ENCODE results near the gene TBC1D22A. TPM values are rescaled to one million over a fixed set of nuclear protein-coding genes. Genes with fewer than 3 reads are reported as not detected.
A peak's percentile ranks its signal among the peaks of the same experiment; 100 is the strongest.

TBC1D22A gene
- total and polyA plus RNA-seq, 2 donors from 2014 or later = 24.6 to 39.4 TPM

- Histone ChIP-seq H3K4me1 (ENCODE audit: control insufficient read depth in 2 of 3, insufficient read depth in 2 of 3, low read depth in 1 of 3, low read length in 3 of 3) (peaks cover 0 to 2% (median 0%) of the 10 kb centered on the region in 3 donors), H3K36me3 (ENCODE audit: control insufficient read depth in 2 of 3, insufficient read depth in 3 of 3, low read length in 3 of 3) (peaks cover 7 to 9% (median 7%) of the 10 kb centered on the region in 3 donors), H3K27ac (ENCODE audit: low read depth in 2 of 2, low read length in 2 of 2) (no peak overlapping the region), H3K4me3 (ENCODE audit: low read length in 3 of 3) (no peak overlapping the region), H3K9me3 (ENCODE audit: control insufficient read depth in 2 of 3, insufficient read depth in 1 of 3, low read length in 3 of 3) (peaks cover 0 to 4% (median 0%) of the 10 kb centered on the region in 3 donors), H3K27me3 (ENCODE audit: control insufficient read depth, insufficient read depth, low read length) (no peaks in the 10 kb centered on the region), H3K9ac (ENCODE audit: low read length in 3 of 3) (no peak overlapping the region)
- no peak for TF ChIP-seq CTCF (IDR thresholded peaks at IDR 0.05; ENCODE audit: borderline replicate concordance, extremely low read depth, insufficient read depth)
- FAIRE-seq = no peak
- intact Hi-C loops (cut with DNase I) = no loop called here
- DNase-seq = peak in 1 of 5 donors; percentile 48
Observed at GRCh38 chr22:47011131-47011858, 248.8 kb downstream of the TBC1D22A start.

DNA sequence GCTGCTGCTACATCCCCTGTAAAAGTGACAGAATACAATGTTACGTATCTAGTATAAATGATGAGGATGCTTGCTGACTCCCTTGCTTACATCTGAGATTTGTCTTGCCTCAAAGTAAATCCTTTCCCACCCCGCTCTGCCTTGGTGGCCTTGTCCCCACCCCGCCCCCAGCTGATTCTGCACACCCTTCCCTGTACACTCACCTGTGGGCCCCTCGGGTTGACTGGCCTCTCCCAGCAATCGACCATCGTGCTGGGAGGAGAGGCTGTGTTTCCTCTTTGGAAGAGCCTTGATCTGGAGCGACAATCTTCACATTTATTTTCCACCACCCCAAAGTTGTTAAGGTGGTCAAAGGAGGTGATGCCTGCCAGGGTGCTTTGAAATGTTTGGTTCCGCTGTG is 249.4 kb downstream of the TBC1D22A start:
- Histone ChIP-seq H3K4me1 (ENCODE audit: control insufficient read depth in 2 of 3, insufficient read depth in 2 of 3, low read depth in 1 of 3, low read length in 3 of 3) (peaks cover 0 to 2% (median 0%) of the 10 kb centered on the region in 3 donors), H3K9me3 (ENCODE audit: control insufficient read depth in 2 of 3, insufficient read depth in 1 of 3, low read length in 3 of 3) (peaks cover 0 to 4% (median 0%) of the 10 kb centered on the region in 3 donors), H3K27ac (ENCODE audit: low read depth in 2 of 2, low read length in 2 of 2) (no peak overlapping the region), H3K36me3 (ENCODE audit: control insufficient read depth in 2 of 3, insufficient read depth in 3 of 3, low read length in 3 of 3) (peaks cover 7 to 9% (median 7%) of the 10 kb centered on the region in 3 donors), H3K4me3 (ENCODE audit: low read length in 3 of 3) (no peak overlapping the region), H3K27me3 (ENCODE audit: control insufficient read depth, insufficient read depth, low read length) (no peaks in the 10 kb centered on the region), H3K9ac (ENCODE audit: low read length in 3 of 3) (no peak overlapping the region)
- no peak for TF ChIP-seq CTCF (IDR thresholded peaks at IDR 0.05; ENCODE audit: borderline replicate concordance, extremely low read depth, insufficient read depth)
- FAIRE-seq (no peak), DNase-seq (peak in 1 of 5 donors; percentile 41)
- intact Hi-C loops (cut with DNase I) = no loop called here

DNA sequence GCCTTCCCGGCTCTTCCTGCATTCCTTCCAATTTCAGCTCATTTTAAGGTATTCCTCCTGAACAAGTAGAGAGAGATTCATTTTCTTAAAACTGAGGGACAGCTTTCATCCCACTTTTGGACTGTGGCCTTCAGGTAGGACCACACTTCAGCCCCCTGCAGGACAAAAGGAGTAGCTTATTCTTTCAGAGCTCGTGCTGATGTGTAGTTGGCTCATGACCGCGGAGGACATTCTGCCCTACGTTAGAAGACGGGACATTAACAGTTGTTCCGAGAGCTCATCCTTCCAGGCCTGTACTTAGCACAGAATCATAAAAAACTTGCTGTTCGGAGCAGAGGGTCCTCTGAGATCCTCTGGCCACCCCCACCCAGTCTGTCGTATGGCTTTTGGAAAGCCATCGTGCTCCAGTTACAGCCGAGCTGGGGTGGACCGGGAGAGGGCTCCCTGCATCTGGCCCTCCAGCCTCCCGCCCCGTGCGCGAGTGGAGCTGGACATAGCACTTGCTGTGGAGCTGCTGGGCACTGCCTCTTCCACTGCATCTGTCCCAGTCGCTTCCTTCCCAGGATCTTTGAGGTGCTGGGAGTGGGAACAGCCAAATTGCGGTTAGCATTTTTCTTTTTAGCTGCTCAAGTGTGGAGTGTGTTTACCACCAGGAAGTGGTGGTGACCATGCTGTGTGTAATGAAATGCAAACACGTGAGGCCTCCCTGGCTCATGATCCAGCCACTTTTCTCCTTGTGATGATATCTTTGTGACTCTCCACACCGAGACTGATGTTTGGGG is 250.3 kb downstream of the TBC1D22A start:
- FAIRE-seq = no peak
- Histone ChIP-seq H3K4me1 (ENCODE audit: control insufficient read depth in 2 of 3, insufficient read depth in 2 of 3, low read depth in 1 of 3, low read length in 3 of 3) (peaks cover 0 to 2% (median 0%) of the 10 kb centered on the region in 3 donors), H3K27ac (ENCODE audit: low read depth in 2 of 2, low read length in 2 of 2) (no peak overlapping the region), H3K36me3 (ENCODE audit: control insufficient read depth in 2 of 3, insufficient read depth in 3 of 3, low read length in 3 of 3) (peaks cover 7 to 9% (median 7%) of the 10 kb centered on the region in 3 donors), H3K9me3 (ENCODE audit: control insufficient read depth in 2 of 3, insufficient read depth in 1 of 3, low read length in 3 of 3) (peaks cover 0 to 4% (median 0%) of the 10 kb centered on the region in 3 donors), H3K9ac (ENCODE audit: low read length in 3 of 3) (no peak overlapping the region), H3K4me3 (ENCODE audit: low read length in 3 of 3) (no peak overlapping the region), H3K27me3 (ENCODE audit: control insufficient read depth, insufficient read depth, low read length) (no peaks in the 10 kb centered on the region)
- TF ChIP-seq CTCF (IDR thresholded peaks at IDR 0.05; ENCODE audit: borderline replicate concordance, extremely low read depth, insufficient read depth) = no peak
- DNase-seq = peak in 2 of 5 donors; percentile 36 to 47
- intact Hi-C loops (cut with DNase I) = no loop called here
